Measurements from ENCODE around the gene NOX4.

DNA sequence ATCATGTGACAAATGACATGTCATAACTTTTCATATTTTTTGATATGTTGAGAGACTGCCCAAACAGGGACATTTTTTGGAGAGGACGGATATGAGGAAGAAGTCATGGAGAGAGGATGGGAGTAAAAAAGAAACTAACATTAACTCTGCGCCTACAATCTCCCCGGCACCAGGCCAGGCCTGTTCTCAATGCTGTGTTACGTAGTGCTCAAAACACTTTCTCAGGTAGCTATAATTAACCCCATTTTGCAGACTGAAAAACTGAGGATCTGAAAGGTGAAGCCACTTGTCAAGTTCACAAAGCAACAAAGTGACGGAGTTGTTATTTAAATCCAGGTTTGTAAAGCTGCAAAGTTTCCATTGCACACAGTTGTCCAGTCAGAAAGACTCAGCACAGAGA is 17.4 kb upstream of the NOX4 start:
- TF ChIP-seq NFYB (CRISPR knock-in tag; conservative IDR thresholded peaks at IDR 0.05; ENCODE audit: low read depth) (no peak), ELF4 (CRISPR knock-in tag; IDR thresholded peaks at IDR 0.05; ENCODE audit: low read depth) (no peak), JUN (CRISPR knock-in tag; IDR thresholded peaks at IDR 0.05) (no peak), TEAD1 (CRISPR knock-in tag; IDR thresholded peaks at IDR 0.05) (no peak)
- TF ChIP-seq, protein P1, sequence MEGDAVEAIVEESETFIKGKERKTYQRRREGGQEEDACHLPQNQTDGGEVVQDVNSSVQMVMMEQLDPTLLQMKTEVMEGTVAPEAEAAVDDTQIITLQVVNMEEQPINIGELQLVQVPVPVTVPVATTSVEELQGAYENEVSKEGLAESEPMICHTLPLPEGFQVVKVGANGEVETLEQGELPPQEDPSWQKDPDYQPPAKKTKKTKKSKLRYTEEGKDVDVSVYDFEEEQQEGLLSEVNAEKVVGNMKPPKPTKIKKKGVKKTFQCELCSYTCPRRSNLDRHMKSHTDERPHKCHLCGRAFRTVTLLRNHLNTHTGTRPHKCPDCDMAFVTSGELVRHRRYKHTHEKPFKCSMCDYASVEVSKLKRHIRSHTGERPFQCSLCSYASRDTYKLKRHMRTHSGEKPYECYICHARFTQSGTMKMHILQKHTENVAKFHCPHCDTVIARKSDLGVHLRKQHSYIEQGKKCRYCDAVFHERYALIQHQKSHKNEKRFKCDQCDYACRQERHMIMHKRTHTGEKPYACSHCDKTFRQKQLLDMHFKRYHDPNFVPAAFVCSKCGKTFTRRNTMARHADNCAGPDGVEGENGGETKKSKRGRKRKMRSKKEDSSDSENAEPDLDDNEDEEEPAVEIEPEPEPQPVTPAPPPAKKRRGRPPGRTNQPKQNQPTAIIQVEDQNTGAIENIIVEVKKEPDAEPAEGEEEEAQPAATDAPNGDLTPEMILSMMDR (IDR thresholded peaks at IDR 0.05) = no peak
- TF ChIP-seq, protein P2, sequence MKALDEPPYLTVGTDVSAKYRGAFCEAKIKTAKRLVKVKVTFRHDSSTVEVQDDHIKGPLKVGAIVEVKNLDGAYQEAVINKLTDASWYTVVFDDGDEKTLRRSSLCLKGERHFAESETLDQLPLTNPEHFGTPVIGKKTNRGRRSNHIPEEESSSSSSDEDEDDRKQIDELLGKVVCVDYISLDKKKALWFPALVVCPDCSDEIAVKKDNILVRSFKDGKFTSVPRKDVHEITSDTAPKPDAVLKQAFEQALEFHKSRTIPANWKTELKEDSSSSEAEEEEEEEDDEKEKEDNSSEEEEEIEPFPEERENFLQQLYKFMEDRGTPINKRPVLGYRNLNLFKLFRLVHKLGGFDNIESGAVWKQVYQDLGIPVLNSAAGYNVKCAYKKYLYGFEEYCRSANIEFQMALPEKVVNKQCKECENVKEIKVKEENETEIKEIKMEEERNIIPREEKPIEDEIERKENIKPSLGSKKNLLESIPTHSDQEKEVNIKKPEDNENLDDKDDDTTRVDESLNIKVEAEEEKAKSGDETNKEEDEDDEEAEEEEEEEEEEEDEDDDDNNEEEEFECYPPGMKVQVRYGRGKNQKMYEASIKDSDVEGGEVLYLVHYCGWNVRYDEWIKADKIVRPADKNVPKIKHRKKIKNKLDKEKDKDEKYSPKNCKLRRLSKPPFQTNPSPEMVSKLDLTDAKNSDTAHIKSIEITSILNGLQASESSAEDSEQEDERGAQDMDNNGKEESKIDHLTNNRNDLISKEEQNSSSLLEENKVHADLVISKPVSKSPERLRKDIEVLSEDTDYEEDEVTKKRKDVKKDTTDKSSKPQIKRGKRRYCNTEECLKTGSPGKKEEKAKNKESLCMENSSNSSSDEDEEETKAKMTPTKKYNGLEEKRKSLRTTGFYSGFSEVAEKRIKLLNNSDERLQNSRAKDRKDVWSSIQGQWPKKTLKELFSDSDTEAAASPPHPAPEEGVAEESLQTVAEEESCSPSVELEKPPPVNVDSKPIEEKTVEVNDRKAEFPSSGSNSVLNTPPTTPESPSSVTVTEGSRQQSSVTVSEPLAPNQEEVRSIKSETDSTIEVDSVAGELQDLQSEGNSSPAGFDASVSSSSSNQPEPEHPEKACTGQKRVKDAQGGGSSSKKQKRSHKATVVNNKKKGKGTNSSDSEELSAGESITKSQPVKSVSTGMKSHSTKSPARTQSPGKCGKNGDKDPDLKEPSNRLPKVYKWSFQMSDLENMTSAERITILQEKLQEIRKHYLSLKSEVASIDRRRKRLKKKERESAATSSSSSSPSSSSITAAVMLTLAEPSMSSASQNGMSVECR (CRISPR knock-in tag; IDR thresholded peaks at IDR 0.05; ENCODE audit: borderline replicate concordance) = no peak
- TF ChIP-seq, protein P3, sequence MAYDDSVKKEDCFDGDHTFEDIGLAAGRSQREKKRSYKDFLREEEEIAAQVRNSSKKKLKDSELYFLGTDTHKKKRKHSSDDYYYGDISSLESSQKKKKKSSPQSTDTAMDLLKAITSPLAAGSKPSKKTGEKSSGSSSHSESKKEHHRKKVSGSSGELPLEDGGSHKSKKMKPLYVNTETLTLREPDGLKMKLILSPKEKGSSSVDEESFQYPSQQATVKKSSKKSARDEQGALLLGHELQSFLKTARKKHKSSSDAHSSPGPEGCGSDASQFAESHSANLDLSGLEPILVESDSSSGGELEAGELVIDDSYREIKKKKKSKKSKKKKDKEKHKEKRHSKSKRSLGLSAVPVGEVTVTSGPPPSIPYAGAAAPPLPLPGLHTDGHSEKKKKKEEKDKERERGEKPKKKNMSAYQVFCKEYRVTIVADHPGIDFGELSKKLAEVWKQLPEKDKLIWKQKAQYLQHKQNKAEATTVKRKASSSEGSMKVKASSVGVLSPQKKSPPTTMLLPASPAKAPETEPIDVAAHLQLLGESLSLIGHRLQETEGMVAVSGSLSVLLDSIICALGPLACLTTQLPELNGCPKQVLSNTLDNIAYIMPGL (CRISPR knock-in tag; IDR thresholded peaks at IDR 0.05) = no peak
- TF ChIP-seq, protein P4, sequence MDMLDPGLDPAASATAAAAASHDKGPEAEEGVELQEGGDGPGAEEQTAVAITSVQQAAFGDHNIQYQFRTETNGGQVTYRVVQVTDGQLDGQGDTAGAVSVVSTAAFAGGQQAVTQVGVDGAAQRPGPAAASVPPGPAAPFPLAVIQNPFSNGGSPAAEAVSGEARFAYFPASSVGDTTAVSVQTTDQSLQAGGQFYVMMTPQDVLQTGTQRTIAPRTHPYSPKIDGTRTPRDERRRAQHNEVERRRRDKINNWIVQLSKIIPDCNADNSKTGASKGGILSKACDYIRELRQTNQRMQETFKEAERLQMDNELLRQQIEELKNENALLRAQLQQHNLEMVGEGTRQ (CRISPR knock-in tag; IDR thresholded peaks at IDR 0.05) = no peak
